ENCODE measurements around the gene A2ML1.
"Not testable (repeated sequence)": the region's sequence is repeated elsewhere in the genome, so short reads cannot be mapped to it uniquely, and the experiment has no call there.

The A2ML1 gene

DNA sequence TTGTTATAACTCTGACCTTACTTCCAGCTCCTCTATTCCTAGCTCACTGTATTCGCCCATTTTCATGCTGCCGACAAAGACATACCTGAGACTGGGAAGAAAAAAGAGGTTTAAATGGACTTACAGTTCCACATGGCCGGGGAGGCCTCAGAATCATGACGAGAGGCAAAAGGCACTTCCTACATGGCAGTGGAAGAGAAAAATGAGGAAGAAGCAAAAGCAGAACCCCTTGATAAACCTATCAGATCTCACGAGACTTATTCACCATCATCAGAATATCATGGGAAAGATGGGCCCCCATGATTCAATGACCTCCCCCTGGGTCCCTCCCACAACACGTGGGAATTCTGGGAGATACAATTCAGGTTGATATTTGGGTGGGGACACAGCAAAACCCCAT, 77.4 kb downstream of the A2ML1 start:
- Histone ChIP-seq H3K9ac (ENCODE audit: low read depth, low read length) (no peak overlapping the region), H3K4me1 (ENCODE audit: control insufficient read depth, insufficient read depth, low read length) (peaks cover 5% of the 10 kb centered on the region), H3K9me3 (ENCODE audit: control insufficient read depth, insufficient read depth, low read length) (no peaks in the 10 kb centered on the region), H3K4me3 (ENCODE audit: low read depth, low read length) (no peak overlapping the region), H3K36me3 (ENCODE audit: control insufficient read depth, insufficient read depth, low read length) (no peaks in the 10 kb centered on the region), H3K27me3 (ENCODE audit: control insufficient read depth, insufficient read depth, low read length) (no peaks in the 10 kb centered on the region)

DNA sequence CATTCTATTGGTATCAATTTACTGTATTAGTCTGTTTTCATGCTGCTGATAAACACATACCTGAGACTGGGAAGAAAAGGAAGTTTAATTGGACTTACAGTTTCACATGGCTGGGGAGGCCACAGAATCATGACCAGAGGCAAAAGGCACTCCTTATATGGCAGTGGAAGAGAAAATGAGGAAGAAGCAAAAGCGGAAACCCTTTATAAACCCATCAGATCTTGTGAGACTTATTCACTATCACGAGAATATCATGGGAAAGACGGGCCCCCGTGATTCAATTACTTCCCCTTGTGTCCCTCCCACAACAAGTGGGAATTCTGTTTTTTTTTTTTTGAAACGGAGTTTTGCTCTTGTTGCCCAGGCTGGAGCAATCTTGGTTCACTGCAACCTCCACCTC, 80.3 kb downstream of the A2ML1 start:
- not testable (repeated sequence) for H3K9ac ChIP-seq (ENCODE audit: low read depth, low read length); H3K4me3 ChIP-seq (ENCODE audit: low read depth, low read length); H3K27me3 ChIP-seq (ENCODE audit: control insufficient read depth, insufficient read depth, low read length); H3K36me3 ChIP-seq (ENCODE audit: control insufficient read depth, insufficient read depth, low read length); H3K9me3 ChIP-seq (ENCODE audit: control insufficient read depth, insufficient read depth, low read length)
- peaks cover 27% of the 10 kb centered on the region for H3K4me1 ChIP-seq (ENCODE audit: control insufficient read depth, insufficient read depth, low read length)

DNA sequence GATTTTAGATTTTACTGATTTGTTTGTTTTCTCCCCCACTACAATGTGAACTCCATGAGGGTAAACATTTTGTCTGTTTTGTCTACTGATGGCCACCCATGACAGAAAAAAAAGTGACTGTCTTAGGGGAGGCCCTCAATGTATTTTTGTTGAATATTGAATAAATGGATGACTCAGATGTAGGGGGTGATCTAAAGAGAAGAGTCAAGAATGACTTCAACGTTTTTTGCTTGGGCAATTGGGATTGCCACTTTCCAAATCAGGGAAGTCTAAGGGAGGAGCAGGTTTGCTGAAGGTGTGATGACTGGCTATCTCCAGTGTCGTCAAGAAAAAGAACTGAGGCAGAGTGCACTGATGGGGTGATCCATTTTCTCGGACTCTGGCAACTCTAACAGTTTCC, 81.2 kb downstream of the A2ML1 start:
- Histone ChIP-seq H3K27me3 (ENCODE audit: control insufficient read depth, insufficient read depth, low read length) (no peaks in the 10 kb centered on the region), H3K4me1 (ENCODE audit: control insufficient read depth, insufficient read depth, low read length) (peaks cover 27% of the 10 kb centered on the region), H3K9me3 (ENCODE audit: control insufficient read depth, insufficient read depth, low read length) (no peaks in the 10 kb centered on the region), H3K4me3 (ENCODE audit: low read depth, low read length) (no peak overlapping the region), H3K9ac (ENCODE audit: low read depth, low read length) (no peak overlapping the region), H3K36me3 (ENCODE audit: control insufficient read depth, insufficient read depth, low read length) (no peaks in the 10 kb centered on the region)

DNA sequence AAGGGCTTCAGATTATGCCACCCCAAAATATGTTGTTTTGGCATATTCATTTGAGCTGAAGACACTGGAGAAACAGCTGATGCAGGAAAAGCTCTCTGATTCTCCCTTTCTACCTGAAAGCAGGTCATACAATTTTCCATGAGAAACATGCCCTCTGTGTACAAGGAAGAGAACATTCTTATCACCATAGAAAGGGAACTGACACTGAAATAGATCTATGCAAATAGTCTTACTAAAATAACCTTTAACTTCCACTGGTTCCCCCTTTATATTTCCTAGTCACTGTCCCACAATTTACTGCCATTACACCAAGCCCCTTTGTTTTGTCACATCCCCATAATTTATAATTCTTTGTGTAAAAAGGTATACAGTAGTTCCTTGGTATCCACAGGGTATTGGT, 82.2 kb downstream of the A2ML1 start:
- no peaks in the 10 kb centered on the region for H3K9me3 ChIP-seq (ENCODE audit: control insufficient read depth, insufficient read depth, low read length)
- H3K9ac ChIP-seq (ENCODE audit: low read depth, low read length): no peak overlapping the region
- no peaks in the 10 kb centered on the region for H3K27me3 ChIP-seq (ENCODE audit: control insufficient read depth, insufficient read depth, low read length)
- no peak overlapping the region for H3K4me3 ChIP-seq (ENCODE audit: low read depth, low read length)
- peaks cover 27% of the 10 kb centered on the region for H3K4me1 ChIP-seq (ENCODE audit: control insufficient read depth, insufficient read depth, low read length)
- no peaks in the 10 kb centered on the region for H3K36me3 ChIP-seq (ENCODE audit: control insufficient read depth, insufficient read depth, low read length)

DNA sequence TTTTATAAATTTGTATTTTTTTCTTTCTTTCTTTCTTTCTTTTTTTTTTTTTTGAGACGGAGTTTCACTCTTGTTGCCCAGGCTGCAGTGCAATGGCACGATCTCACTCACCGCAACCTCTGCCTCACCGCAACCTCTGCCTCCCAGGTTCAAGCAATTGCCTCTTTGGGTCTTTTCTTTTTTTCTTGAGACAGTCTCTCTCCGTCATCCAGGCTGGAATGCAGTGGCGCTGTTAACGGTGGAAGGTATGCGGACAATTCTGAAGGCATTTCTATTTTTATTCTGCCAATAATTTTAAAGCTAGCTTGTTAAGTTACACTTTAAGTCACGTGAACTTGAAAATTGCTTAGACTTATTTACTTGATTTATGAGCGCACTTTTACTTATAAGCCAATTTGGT, 83.1 kb downstream of the A2ML1 start:
- peaks cover 31% of the 10 kb centered on the region for H3K4me1 ChIP-seq (ENCODE audit: control insufficient read depth, insufficient read depth, low read length)
- no peaks in the 10 kb centered on the region for H3K36me3 ChIP-seq (ENCODE audit: control insufficient read depth, insufficient read depth, low read length)
- no peaks in the 10 kb centered on the region for H3K9me3 ChIP-seq (ENCODE audit: control insufficient read depth, insufficient read depth, low read length)
- no peak overlapping the region for H3K4me3 ChIP-seq (ENCODE audit: low read depth, low read length)
- H3K9ac ChIP-seq (ENCODE audit: low read depth, low read length): no peak overlapping the region
- H3K27me3 ChIP-seq (ENCODE audit: control insufficient read depth, insufficient read depth, low read length): no peaks in the 10 kb centered on the region

DNA sequence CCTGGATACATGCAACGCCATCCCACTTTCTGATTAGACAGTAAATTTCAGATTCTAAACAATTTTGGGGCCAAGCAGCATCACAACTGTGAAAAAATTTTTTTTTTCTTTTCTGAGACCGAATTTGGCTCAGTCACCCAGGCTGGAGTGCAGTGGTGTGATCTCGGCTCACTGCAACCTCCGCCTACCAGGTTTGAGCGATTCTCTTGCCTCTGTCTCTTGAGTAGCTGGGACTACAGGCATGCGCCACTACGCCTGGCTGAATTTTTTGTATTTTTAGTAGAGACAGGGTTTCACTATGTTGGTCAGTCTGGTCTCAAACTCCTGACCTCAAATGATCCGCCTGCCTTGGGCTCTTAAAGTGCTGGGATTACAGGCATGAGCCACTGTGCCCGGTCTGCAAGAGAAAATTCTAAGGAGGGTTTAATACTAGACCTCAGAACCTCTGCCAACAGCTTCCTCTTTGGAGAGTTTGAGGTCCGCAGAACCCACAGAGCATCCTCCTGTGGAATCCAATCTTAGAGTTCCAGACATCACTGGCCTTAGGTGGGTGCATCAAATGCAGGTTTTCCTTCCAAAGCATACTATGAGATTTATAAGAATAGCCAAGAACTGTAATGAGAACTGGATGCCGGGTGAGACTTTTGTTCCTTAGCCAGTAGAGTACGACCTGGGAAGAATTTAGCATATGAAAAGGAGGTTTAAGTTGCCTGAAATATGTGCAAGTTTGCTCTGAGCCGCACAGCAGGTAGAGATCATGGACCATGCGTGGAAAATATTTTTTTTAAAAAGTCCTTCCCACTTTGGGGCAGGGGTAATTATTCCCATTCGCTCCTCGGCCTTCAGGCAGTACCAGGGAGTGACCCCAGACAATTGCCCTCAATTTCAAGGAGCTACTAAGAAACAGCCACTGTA, 84.1 kb downstream of the A2ML1 start:
- H3K9me3 ChIP-seq (ENCODE audit: control insufficient read depth, insufficient read depth, low read length): no peaks in the 10 kb centered on the region
- no peak overlapping the region for H3K4me3 ChIP-seq (ENCODE audit: low read depth, low read length)
- H3K27me3 ChIP-seq (ENCODE audit: control insufficient read depth, insufficient read depth, low read length): no peaks in the 10 kb centered on the region
- H3K9ac ChIP-seq (ENCODE audit: low read depth, low read length): peak overlapping the region; percentile 51
- H3K36me3 ChIP-seq (ENCODE audit: control insufficient read depth, insufficient read depth, low read length): no peaks in the 10 kb centered on the region
- peaks cover 40% of the 10 kb centered on the region for H3K4me1 ChIP-seq (ENCODE audit: control insufficient read depth, insufficient read depth, low read length)

DNA sequence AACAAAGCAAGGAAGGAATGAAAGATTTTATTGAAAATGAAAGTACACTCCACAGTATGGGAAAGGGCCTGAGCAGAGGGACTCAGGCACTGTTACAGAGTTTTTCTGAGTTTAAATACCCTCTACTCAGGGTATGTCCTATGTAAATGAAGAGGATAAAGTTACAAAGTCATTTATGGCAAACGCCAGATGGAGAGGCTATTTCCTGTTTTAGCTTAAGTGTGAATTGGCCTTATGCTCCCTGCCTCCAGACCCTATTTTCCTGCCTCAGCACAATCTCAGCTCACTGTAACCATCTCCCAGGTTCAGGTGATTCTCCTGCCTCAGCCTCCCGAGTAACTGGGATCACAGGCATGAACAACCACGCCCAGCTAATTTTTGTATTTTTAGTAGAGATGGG, 85.1 kb downstream of the A2ML1 start:
- Histone ChIP-seq H3K9ac (ENCODE audit: low read depth, low read length) (no peak overlapping the region), H3K27me3 (ENCODE audit: control insufficient read depth, insufficient read depth, low read length) (no peaks in the 10 kb centered on the region), H3K4me3 (ENCODE audit: low read depth, low read length) (no peak overlapping the region), H3K36me3 (ENCODE audit: control insufficient read depth, insufficient read depth, low read length) (no peaks in the 10 kb centered on the region), H3K4me1 (ENCODE audit: control insufficient read depth, insufficient read depth, low read length) (peaks cover 43% of the 10 kb centered on the region), H3K9me3 (ENCODE audit: control insufficient read depth, insufficient read depth, low read length) (no peaks in the 10 kb centered on the region)

DNA sequence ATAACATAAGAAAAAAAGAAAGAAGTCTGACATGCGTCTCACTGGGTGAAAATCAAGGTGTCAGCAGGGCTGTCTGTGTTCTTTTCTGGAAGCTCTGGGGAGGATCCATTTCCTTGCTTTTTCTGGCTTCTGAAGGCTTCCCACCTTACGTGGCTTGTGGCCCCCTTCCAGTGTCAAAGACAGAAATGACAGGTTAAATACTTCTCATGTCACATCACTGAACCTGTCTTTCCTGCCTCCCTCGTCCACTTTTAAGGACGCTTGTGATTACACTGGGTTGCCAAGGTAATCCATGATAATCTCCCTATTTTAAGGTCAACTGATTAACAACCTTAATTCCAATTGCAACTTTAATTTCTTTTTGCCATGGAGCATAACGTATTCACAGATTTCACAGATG, 87.3 kb downstream of the A2ML1 start:
- peaks cover 42% of the 10 kb centered on the region for H3K4me1 ChIP-seq (ENCODE audit: control insufficient read depth, insufficient read depth, low read length)
- no peak overlapping the region for H3K4me3 ChIP-seq (ENCODE audit: low read depth, low read length)
- H3K9ac ChIP-seq (ENCODE audit: low read depth, low read length): no peak overlapping the region

DNA sequence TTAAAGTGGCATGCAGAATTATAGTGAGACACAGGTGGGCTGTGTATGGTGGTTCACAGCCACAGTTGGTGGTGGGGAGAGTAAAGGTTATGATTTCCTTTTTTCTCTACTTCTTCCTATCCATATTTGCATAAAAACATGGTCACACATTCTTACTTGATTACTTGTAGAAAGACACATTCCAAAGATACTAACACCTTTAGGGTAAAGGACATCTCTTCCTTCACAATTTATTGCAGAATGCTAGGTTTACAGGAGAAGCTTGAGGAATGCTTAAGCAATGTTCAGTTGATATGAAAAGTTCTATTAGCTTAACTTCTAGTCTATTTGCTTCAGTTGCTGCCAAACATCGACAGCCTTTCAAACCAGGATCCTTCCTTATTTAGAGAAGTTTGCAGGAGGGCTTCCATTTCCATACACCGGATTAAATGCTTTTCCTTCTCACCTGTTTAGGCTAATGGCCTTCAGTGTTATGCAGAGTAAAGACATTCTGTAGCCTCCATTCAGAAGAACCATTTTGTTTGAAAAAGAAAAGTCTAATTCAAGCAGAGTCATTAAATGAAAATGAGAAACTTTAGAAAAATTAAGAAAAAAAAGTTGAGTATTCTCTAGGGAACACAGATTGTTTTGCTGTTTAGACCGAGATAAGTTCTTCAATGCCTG, 89.3 kb downstream of the A2ML1 start:
- no peaks in the 10 kb centered on the region for H3K36me3 ChIP-seq (ENCODE audit: control insufficient read depth, insufficient read depth, low read length)
- no peaks in the 10 kb centered on the region for H3K27me3 ChIP-seq (ENCODE audit: control insufficient read depth, insufficient read depth, low read length)
- H3K9me3 ChIP-seq (ENCODE audit: control insufficient read depth, insufficient read depth, low read length): no peaks in the 10 kb centered on the region
- peak overlapping the region; percentile 86 for H3K9ac ChIP-seq (ENCODE audit: low read depth, low read length)
- peaks cover 28% of the 10 kb centered on the region for H3K4me1 ChIP-seq (ENCODE audit: control insufficient read depth, insufficient read depth, low read length)
- peak overlapping the region; percentile 64 for H3K4me3 ChIP-seq (ENCODE audit: low read depth, low read length)

More for the DNA sequence above, 87.3 kb downstream of the A2ML1 start:
- Histone ChIP-seq H3K27me3 (ENCODE audit: control insufficient read depth, insufficient read depth, low read length) (no peaks in the 10 kb centered on the region), H3K36me3 (ENCODE audit: control insufficient read depth, insufficient read depth, low read length) (no peaks in the 10 kb centered on the region), H3K9me3 (ENCODE audit: control insufficient read depth, insufficient read depth, low read length) (no peaks in the 10 kb centered on the region)

DNA sequence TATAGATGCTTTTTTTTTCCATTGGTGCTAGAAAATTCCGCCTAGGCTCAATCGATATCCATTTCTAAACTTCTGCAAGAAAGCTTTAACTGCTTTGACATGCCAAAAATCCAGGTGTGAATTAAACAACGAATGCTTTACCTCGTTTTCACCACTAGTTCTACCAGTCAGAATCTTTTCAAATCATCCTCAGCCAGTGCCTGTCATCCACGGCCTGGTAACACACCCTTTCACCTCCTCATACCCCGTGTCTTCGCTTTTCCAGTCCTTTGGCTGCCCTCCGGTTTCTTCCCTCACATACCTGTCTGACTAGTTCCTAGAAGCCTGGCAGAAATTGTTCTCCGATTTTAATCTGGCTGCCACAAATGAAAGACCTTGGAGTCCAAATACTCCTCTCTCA, 90.5 kb downstream of the A2ML1 start:
- Histone ChIP-seq H3K27me3 (ENCODE audit: control insufficient read depth, insufficient read depth, low read length) (no peaks in the 10 kb centered on the region), H3K36me3 (ENCODE audit: control insufficient read depth, insufficient read depth, low read length) (peaks cover 1% of the 10 kb centered on the region), H3K4me1 (ENCODE audit: control insufficient read depth, insufficient read depth, low read length) (peaks cover 25% of the 10 kb centered on the region), H3K9me3 (ENCODE audit: control insufficient read depth, insufficient read depth, low read length) (no peaks in the 10 kb centered on the region), H3K9ac (ENCODE audit: low read depth, low read length) (peak overlapping the region; percentile 86), H3K4me3 (ENCODE audit: low read depth, low read length) (peak overlapping the region; percentile 64)

DNA sequence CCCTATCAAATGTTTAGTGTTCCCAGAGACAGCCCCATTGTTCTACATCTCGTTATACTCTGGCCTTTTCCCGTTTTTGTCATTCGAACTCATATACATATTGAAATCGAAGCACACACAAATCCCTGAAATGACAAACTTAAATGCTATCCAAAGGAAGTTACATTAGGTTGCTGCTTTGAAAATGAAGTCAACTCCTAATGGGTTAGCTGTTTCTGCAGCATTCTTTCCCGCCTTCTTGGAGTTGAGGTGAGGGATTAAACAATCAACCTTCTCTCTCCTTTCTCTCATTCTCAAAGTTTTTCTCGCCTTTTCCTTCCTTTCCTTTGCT, 91.2 kb downstream of the A2ML1 start:
- H3K9me3 ChIP-seq (ENCODE audit: control insufficient read depth, insufficient read depth, low read length): no peaks in the 10 kb centered on the region
- no peaks in the 10 kb centered on the region for H3K27me3 ChIP-seq (ENCODE audit: control insufficient read depth, insufficient read depth, low read length)
- H3K4me3 ChIP-seq (ENCODE audit: low read depth, low read length): peak overlapping the region; percentile 64
- peak overlapping the region; percentile 86 for H3K9ac ChIP-seq (ENCODE audit: low read depth, low read length)
- H3K36me3 ChIP-seq (ENCODE audit: control insufficient read depth, insufficient read depth, low read length): peaks cover 8% of the 10 kb centered on the region
- H3K4me1 ChIP-seq (ENCODE audit: control insufficient read depth, insufficient read depth, low read length): peaks cover 25% of the 10 kb centered on the region

All from iPS-15b (cell line).